Measurements from ENCODE around the gene ATF6.

DNA sequence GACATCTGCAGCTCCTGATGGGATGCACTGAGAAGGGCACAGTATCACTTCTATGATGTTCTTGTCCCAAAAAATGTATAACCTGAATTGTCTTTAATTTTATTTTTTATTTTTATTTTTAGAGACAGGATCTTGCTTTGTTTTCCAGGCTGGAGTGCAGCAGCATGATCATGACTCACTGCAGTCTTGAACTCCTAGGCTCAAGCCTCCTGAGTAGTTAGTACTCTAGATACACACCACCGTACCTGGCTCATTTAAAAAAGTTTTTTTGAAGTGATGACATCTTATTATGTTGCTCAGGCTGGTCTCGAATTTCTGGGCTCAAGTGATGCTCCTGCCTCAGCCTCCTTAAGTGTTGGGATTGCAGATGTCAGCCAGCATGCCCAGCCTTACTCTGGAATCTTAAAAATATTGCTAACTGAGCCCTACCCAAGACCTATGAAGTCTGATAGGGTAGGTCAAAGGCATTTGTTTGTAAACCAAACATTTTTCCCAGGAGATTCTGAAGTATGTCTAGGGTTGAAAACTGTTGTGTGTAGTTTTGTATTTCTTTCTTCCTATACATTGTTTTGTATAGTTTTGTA is 68.9 kb downstream of the ATF6 start:
- no peak for TF ChIP-seq ATF3 (CRISPR knock-in tag; conservative IDR thresholded peaks at IDR 0.05)
- TF ChIP-seq, protein P1, sequence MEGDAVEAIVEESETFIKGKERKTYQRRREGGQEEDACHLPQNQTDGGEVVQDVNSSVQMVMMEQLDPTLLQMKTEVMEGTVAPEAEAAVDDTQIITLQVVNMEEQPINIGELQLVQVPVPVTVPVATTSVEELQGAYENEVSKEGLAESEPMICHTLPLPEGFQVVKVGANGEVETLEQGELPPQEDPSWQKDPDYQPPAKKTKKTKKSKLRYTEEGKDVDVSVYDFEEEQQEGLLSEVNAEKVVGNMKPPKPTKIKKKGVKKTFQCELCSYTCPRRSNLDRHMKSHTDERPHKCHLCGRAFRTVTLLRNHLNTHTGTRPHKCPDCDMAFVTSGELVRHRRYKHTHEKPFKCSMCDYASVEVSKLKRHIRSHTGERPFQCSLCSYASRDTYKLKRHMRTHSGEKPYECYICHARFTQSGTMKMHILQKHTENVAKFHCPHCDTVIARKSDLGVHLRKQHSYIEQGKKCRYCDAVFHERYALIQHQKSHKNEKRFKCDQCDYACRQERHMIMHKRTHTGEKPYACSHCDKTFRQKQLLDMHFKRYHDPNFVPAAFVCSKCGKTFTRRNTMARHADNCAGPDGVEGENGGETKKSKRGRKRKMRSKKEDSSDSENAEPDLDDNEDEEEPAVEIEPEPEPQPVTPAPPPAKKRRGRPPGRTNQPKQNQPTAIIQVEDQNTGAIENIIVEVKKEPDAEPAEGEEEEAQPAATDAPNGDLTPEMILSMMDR (IDR thresholded peaks at IDR 0.05): no peak
- no peak for TF ChIP-seq MAX (CRISPR knock-in tag; IDR thresholded peaks at IDR 0.05)
- TF ChIP-seq RELA (CRISPR knock-in tag; IDR thresholded peaks at IDR 0.05; ENCODE audit: borderline replicate concordance): no peak
- no peak for TF ChIP-seq CREM (CRISPR knock-in tag; IDR thresholded peaks at IDR 0.05)
- TF ChIP-seq, protein P2, sequence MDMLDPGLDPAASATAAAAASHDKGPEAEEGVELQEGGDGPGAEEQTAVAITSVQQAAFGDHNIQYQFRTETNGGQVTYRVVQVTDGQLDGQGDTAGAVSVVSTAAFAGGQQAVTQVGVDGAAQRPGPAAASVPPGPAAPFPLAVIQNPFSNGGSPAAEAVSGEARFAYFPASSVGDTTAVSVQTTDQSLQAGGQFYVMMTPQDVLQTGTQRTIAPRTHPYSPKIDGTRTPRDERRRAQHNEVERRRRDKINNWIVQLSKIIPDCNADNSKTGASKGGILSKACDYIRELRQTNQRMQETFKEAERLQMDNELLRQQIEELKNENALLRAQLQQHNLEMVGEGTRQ (CRISPR knock-in tag; IDR thresholded peaks at IDR 0.05): no peak
- TF ChIP-seq ESRRA (CRISPR knock-in tag; IDR thresholded peaks at IDR 0.05; ENCODE audit: borderline replicate concordance): no peak
- no peak for TF ChIP-seq JUN (CRISPR knock-in tag; IDR thresholded peaks at IDR 0.05)
- TF ChIP-seq SMAD3 (CRISPR knock-in tag; IDR thresholded peaks at IDR 0.05; ENCODE audit: borderline replicate concordance): no peak

Measured in WTC11 (cell line).